ENCODE data around the gene ANKRD18B. TPM values are rescaled to one million over a fixed set of nuclear protein-coding genes. Genes with fewer than 3 reads are reported as not detected.
"Not testable (repeated sequence)": the region's sequence is repeated elsewhere in the genome, so short reads cannot be mapped to it uniquely, and the experiment has no call there.

ANKRD18B gene
- total RNA-seq, 4 donors from 2014 or later, result not detected

GRCh38 chr9:33588876-33589275 is 64.8 kb downstream of the ANKRD18B start:
- not testable (repeated sequence) for DNase-seq (ENCODE audit: low spot score); ATAC-seq (ENCODE audit: low FRiP score)

- DNase-seq (ENCODE audit: low spot score), result not testable (repeated sequence)
These were observed 66.8 kb downstream of the ANKRD18B start for GRCh38 chr9:33590857-33591256.

DNA sequence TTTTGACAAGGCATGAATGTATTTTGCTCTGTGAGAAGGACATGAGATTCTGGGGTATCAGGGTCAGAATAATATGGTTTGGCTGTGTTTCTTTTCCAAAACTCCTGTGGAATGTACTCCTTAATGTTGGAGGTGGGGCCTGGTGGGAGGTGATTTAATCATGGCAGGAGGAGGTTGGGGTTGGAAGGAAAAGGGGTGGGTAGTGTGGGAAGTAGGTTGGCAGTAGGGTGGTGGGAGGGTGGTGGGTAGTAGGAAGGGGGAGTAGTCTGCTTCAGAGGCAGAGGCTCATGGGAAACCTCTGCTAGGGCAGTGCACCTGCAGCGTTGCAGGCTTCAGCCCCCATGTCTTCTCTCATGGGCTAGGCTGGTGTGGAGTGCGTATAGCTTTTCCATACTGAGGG is 72.9 kb downstream of the ANKRD18B start:
- not testable (repeated sequence) for DNase-seq (ENCODE audit: low spot score); ATAC-seq (ENCODE audit: low FRiP score)

More at GRCh38 chr9:33590857-33591256, 66.8 kb downstream of the ANKRD18B start:
- not testable (repeated sequence) for ATAC-seq (ENCODE audit: low FRiP score)

- ATAC-seq (ENCODE audit: low FRiP score); DNase-seq (ENCODE audit: low spot score): not testable (repeated sequence)
These were observed 73.3 kb downstream of the ANKRD18B start for GRCh38 chr9:33597386-33597785.

DNA sequence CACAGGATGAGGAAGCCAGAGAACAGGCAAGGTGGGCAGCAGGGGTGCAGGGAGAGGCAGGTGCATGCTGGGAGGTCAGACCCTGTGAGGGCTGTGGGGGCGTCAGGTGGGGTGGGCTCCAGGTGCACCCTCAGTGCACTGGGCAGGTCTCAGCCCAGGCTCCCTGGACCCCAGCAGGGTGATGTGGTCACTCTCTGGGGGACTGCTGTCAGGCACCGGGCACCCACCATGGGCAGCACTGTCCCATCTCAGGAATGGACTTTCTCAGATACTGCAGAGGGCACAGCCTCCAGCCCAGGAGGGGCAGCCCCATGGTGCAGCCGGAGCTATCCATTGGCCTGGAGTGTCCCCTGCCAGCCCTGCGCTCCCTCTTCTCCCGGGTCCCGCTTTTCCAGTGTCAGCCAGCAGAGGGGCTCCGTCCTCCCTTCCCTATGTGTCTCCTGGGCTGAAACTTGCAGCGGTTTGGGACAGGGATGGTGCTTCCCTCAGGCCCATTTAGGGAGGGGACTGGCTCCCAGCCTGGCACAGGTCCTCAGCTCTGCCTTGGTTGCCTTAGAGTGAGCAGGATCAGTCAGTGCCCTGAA is 74.8 kb downstream of the ANKRD18B start:
- not testable (repeated sequence) for DNase-seq (ENCODE audit: low spot score); ATAC-seq (ENCODE audit: low FRiP score)

GRCh38 chr9:33600911-33601310 is 76.9 kb downstream of the ANKRD18B start:
- not testable (repeated sequence) for ATAC-seq (ENCODE audit: low FRiP score); DNase-seq (ENCODE audit: low spot score)

- ATAC-seq (ENCODE audit: low FRiP score); DNase-seq (ENCODE audit: low spot score): not testable (repeated sequence)
These were observed 80.2 kb downstream of the ANKRD18B start for GRCh38 chr9:33604249-33604648.

GRCh38 chr9:33604936-33605335 is 80.9 kb downstream of the ANKRD18B start:
- not testable (repeated sequence) for ATAC-seq (ENCODE audit: low FRiP score); DNase-seq (ENCODE audit: low spot score)

DNA sequence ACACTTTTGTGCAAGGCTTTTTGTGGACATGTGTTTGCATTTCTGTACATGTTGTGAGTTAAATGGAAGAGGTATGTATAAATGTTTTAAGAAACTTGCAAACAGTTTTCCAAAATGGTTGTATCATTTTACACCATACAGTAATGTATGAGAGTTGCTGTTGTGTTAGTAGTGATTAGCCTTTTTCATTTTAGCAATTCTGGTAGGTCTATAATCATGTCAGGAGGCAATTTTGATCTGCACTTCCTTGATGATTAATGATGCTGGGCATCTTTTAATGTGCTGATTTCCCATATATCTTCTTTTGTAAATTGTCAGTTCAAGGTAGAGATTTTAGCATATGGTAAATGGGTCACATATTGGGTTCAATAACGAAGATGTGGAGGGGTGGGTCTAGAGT is 87.3 kb downstream of the ANKRD18B start:
- DNase-seq (ENCODE audit: low spot score) (no peak), ATAC-seq (ENCODE audit: low FRiP score) (no peak)
- TF ChIP-seq, protein P1, sequence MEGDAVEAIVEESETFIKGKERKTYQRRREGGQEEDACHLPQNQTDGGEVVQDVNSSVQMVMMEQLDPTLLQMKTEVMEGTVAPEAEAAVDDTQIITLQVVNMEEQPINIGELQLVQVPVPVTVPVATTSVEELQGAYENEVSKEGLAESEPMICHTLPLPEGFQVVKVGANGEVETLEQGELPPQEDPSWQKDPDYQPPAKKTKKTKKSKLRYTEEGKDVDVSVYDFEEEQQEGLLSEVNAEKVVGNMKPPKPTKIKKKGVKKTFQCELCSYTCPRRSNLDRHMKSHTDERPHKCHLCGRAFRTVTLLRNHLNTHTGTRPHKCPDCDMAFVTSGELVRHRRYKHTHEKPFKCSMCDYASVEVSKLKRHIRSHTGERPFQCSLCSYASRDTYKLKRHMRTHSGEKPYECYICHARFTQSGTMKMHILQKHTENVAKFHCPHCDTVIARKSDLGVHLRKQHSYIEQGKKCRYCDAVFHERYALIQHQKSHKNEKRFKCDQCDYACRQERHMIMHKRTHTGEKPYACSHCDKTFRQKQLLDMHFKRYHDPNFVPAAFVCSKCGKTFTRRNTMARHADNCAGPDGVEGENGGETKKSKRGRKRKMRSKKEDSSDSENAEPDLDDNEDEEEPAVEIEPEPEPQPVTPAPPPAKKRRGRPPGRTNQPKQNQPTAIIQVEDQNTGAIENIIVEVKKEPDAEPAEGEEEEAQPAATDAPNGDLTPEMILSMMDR (IDR thresholded peaks at IDR 0.05), result no peak

DNA sequence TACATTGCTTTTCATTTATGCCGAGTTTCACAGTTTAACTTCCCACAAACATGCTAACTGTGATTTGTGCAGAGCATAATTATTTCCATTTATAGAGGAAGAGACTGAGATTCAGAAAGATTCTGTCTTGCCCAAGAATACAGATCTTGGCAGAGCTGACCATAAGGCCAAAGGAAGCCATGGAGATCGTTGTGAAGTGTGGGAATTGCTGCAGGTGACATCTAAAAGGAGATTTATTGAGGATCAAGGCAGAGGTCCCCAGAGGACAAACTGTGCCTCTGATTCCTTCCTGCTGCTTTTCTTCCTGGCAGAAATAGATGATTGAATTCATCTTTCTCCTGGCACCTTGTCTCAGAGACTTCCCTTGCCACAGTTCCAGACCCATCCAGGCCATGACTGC is 88.4 kb downstream of the ANKRD18B start:
- not testable (repeated sequence) for ATAC-seq (ENCODE audit: low FRiP score); DNase-seq (ENCODE audit: low spot score)

DNA sequence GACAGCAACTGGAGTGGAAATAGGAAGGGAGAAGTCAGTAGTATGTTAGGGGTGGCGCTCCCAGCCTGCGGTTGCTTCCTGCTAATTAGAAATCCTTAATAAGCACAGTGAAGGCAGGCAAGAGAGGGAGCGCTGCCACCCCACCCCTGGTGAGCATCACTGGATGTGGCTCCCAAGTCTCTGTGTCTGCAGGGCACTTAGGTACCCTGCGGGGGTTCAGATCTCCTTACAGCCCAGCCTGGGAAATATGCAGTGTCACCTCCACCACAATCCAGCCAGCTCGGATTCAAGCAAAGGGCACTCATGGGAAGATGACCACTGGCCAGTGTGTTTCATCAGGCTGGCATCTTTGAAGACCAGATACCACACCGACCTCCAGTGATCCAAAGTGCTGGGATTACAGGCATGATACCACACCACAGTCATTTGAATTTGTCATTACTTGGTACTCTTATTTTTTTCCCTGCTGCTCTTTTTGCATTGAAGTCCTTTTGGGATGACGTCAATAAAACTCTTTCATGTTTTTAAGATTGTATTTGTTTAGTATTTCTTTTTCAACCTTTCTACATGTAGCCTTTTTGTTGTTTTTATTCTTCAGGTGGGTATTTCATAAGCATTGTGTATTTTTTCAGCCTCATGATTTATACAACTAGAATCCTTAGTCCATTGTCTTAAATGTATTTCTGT is 90.1 kb downstream of the ANKRD18B start:
- TF ChIP-seq, protein P1 (IDR thresholded peaks at IDR 0.05), result no peak
- no peak for ATAC-seq (ENCODE audit: low FRiP score)
- DNase-seq (ENCODE audit: low spot score), result no peak

GRCh38 chr9:33618370-33618769 is 94.3 kb downstream of the ANKRD18B start:
- not testable (repeated sequence) for ATAC-seq (ENCODE audit: low FRiP score); DNase-seq (ENCODE audit: low spot score)
